ENCODE measurements around the gene AOC1.

The AOC1 gene

GRCh38 chr7:150874401-150875198 is 22.3 kb downstream of the AOC1 start:
- no peak for TF ChIP-seq POLR2AphosphoS5 (IDR thresholded peaks at IDR 0.05; ENCODE audit: low read depth, low read length)
- TF ChIP-seq TAF1 (IDR thresholded peaks at IDR 0.05; ENCODE audit: borderline replicate concordance, insufficient read depth, low read length) = no peak
- TF ChIP-seq FOXP2 (optimal IDR thresholded peaks at IDR 0.05; ENCODE audit: borderline replicate concordance, extremely low read depth, extremely low read length, insufficient read depth) = no peak
- no peak for TF ChIP-seq SIN3A (IDR thresholded peaks at IDR 0.05; ENCODE audit: borderline replicate concordance, insufficient read depth, low read length)
- no peak for TF ChIP-seq REST (IDR thresholded peaks at IDR 0.05; ENCODE audit: insufficient read depth in 1 of 2, low read depth in 2 of 2, low read length in 2 of 2)

- TF ChIP-seq TAF1 (IDR thresholded peaks at IDR 0.05; ENCODE audit: borderline replicate concordance, insufficient read depth, low read length) (no peak), SIN3A (IDR thresholded peaks at IDR 0.05; ENCODE audit: borderline replicate concordance, insufficient read depth, low read length) (no peak), POLR2AphosphoS5 (IDR thresholded peaks at IDR 0.05; ENCODE audit: low read depth, low read length) (no peak), FOXP2 (optimal IDR thresholded peaks at IDR 0.05; ENCODE audit: borderline replicate concordance, extremely low read depth, extremely low read length, insufficient read depth) (no peak), REST (IDR thresholded peaks at IDR 0.05; ENCODE audit: insufficient read depth in 1 of 2, low read depth in 2 of 2, low read length in 2 of 2) (no peak)
These were observed 23.5 kb downstream of the AOC1 start for GRCh38 chr7:150875791-150876190.

- no peak for TF ChIP-seq SIN3A (IDR thresholded peaks at IDR 0.05; ENCODE audit: borderline replicate concordance, insufficient read depth, low read length)
- no peak for TF ChIP-seq POLR2AphosphoS5 (IDR thresholded peaks at IDR 0.05; ENCODE audit: low read depth, low read length)
- TF ChIP-seq TAF1 (IDR thresholded peaks at IDR 0.05; ENCODE audit: borderline replicate concordance, insufficient read depth, low read length) = no peak
- TF ChIP-seq FOXP2 (optimal IDR thresholded peaks at IDR 0.05; ENCODE audit: borderline replicate concordance, extremely low read depth, extremely low read length, insufficient read depth) = no peak
- no peak for TF ChIP-seq REST (IDR thresholded peaks at IDR 0.05; ENCODE audit: insufficient read depth in 1 of 2, low read depth in 2 of 2, low read length in 2 of 2)
These were observed 24.7 kb downstream of the AOC1 start for GRCh38 chr7:150876817-150877526.

- TF ChIP-seq TAF1 (IDR thresholded peaks at IDR 0.05; ENCODE audit: borderline replicate concordance, insufficient read depth, low read length) = no peak
- no peak for TF ChIP-seq SIN3A (IDR thresholded peaks at IDR 0.05; ENCODE audit: borderline replicate concordance, insufficient read depth, low read length)
- no peak for TF ChIP-seq FOXP2 (optimal IDR thresholded peaks at IDR 0.05; ENCODE audit: borderline replicate concordance, extremely low read depth, extremely low read length, insufficient read depth)
- no peak for TF ChIP-seq POLR2AphosphoS5 (IDR thresholded peaks at IDR 0.05; ENCODE audit: low read depth, low read length)
- TF ChIP-seq REST (IDR thresholded peaks at IDR 0.05; ENCODE audit: insufficient read depth in 1 of 2, low read depth in 2 of 2, low read length in 2 of 2) = no peak
These were observed 25.2 kb downstream of the AOC1 start for GRCh38 chr7:150877536-150877935.
